Upper lobe of left lung (tissue), 6 donors: ENCODE data around the gene OXSR1. TPM values are rescaled to one million over a fixed set of nuclear protein-coding genes. Genes with fewer than 3 reads are reported as not detected.

Experiments
- ATAC-seq, 2 donors: fragments of 200-7000 bp; cut with Tn5 transposase; one replicate each; pipeline ENCODE4 v1.9.1; 2022; ENCODE audit warnings: mild to moderate bottlenecking in 2 of 2, moderate library complexity in 2 of 2; ENCODE audit not compliant: low FRiP score in 2 of 2
- DNase-seq, 2 donors: peaks; one replicate each; pipeline ENCODE4 v3.0.0-alpha.2; 2019 to 2020
- H3K27ac ChIP-seq, 4 donors: fragments of 200-600 bp; sonication (generic); one replicate each; pipeline ENCODE4 v1.5.1; 2016 to 2019
- H3K27me3 ChIP-seq, 4 donors: fragments of 200-600 bp; sonication (generic); one replicate each; pipeline ENCODE4 v1.5.1; 2017 to 2019
- H3K36me3 ChIP-seq, 4 donors: fragments of 200-600 bp; sonication (generic); one replicate each; pipeline ENCODE4 v1.5.1; 2016 to 2019
- H3K4me1 ChIP-seq, 4 donors: fragments of 200-600 bp; sonication (generic); one replicate each; pipeline ENCODE4 v1.5.1; 2018 to 2019
- H3K4me3 ChIP-seq, 4 donors: fragments of 200-600 bp; sonication (generic); one replicate each; pipeline ENCODE4 v1.5.1; 2017 to 2019; ENCODE audit warnings: mild to moderate bottlenecking in 2 of 4, moderate library complexity in 1 of 4
- H3K9me3 ChIP-seq, 4 donors: fragments of 200-600 bp; sonication (generic); one replicate each; pipeline ENCODE4 v1.5.1; 2018 to 2019
- EP300 ChIP-seq, 4 donors: sonication (generic); formaldehyde crosslinking; IDR thresholded peaks; one replicate each; pipeline ENCODE4 v1.5.1; 2017; ENCODE audit warnings: antibody characterized with exemption in 4 of 4, control low read depth in 2 of 4
- POLR2A ChIP-seq, 4 donors: fragments of 450-650 bp; IDR thresholded peaks; one replicate each; pipeline ENCODE4 v1.5.1; 2016 to 2017; ENCODE audit warnings: antibody characterized with exemption in 4 of 4, mild to moderate bottlenecking in 2 of 4
- POLR2AphosphoS5 ChIP-seq, 2 donors: sonication (generic); formaldehyde crosslinking; IDR thresholded peaks; one replicate each; pipeline ENCODE4 v1.5.1; 2017; ENCODE audit warnings: antibody characterized with exemption in 2 of 2
- WGBS, 2 donors: methylation state at CpG; one replicate each; pipeline ENCODE4 v1.1.5; 2017 to 2018; 5-methylcytosine and 5-hydroxymethylcytosine counted together
- total RNA-seq, 6 donors: library from RNA; depleted of rRNA in 4 of 6; stranded (reverse); fragments of >200 nt in 4 of 6; gene quantifications; one replicate each; pipeline versions ENCODE4 v1.1.0 to v1.2.1, GENCODE V29; 2016 to 2021
- TF ChIP-seq, protein P1 (sequence below), 6 experiments: fragments of 450-650 bp in 4 of 6; fragments of 200-600 bp in 2 of 6; sonication (generic) in 2 of 6; IDR thresholded peaks; one replicate each; pipeline ENCODE4 v1.5.1; 2016 to 2019; ENCODE audit warnings: antibody characterized with exemption in 6 of 6
- donor health status: DM: no; HTN: no; CAD: no; lungs with moderate emphysema.
- donor health status: DM: no; HTN: yes; CAD: no; lungs with severe emphysema.

Gene OXSR1
- total RNA-seq, 6 donors from 2014 or later = 26.6 to 43.7 (median 31.6) TPM

DNA sequence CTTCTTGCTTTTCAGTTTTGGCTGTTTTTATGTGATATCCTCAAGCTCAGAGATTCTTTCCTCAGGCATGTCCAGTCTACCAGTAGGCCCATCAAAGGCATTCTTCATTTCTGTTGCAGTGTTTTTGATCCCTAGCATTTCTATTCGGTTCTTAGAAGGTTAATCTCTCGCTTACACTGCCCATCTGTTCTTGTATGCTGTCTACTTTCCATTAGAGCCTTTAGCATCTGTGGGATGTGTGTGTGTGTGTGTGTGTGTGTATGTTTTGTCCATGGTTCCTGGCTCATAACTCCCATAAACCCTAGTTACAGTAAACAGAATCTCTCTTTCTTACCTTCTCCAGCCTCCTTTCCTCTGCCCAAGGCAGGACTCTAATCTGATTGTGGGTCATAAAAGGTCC is 95.1 kb downstream of the OXSR1 start:
- Histone ChIP-seq H3K4me3 (no peak overlapping the region), H3K27ac (no peak overlapping the region), H3K27me3 (no peaks in the 10 kb centered on the region), H3K4me1 (no peaks in the 10 kb centered on the region), H3K36me3 (no peaks in the 10 kb centered on the region), H3K9me3 (no peaks in the 10 kb centered on the region)
- ATAC-seq = no peak
- 97 to 100% methylated on average over 2 of the region's 2 CpGs for WGBS, 2 donors
- DNase-seq = no peak
- TF ChIP-seq POLR2A (IDR thresholded peaks at IDR 0.05) (no peak), POLR2AphosphoS5 (IDR thresholded peaks at IDR 0.05) (no peak)
- TF ChIP-seq, protein P1, sequence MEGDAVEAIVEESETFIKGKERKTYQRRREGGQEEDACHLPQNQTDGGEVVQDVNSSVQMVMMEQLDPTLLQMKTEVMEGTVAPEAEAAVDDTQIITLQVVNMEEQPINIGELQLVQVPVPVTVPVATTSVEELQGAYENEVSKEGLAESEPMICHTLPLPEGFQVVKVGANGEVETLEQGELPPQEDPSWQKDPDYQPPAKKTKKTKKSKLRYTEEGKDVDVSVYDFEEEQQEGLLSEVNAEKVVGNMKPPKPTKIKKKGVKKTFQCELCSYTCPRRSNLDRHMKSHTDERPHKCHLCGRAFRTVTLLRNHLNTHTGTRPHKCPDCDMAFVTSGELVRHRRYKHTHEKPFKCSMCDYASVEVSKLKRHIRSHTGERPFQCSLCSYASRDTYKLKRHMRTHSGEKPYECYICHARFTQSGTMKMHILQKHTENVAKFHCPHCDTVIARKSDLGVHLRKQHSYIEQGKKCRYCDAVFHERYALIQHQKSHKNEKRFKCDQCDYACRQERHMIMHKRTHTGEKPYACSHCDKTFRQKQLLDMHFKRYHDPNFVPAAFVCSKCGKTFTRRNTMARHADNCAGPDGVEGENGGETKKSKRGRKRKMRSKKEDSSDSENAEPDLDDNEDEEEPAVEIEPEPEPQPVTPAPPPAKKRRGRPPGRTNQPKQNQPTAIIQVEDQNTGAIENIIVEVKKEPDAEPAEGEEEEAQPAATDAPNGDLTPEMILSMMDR (IDR thresholded peaks at IDR 0.05) = no peak

DNA sequence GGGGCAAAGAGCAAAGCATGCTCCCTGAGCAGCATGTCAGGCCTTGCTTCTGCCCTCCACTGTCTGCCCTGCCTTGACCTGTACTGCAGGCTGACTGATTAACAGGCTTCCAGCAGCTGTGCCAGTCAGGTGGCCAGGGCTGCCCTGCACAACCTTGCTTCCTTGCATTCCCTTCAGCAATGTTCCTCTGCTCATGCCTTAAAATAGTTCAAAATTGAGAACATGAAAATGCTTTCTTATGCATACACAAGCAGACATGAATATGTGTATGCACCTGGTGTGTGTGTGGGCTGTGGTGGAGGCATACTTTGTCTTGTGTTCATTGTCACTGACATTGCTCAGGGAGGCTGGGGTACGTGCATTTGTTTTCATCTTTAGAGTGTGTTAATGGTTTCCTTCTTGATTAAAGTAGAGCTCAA is 99.0 kb downstream of the OXSR1 start:
- no peak for DNase-seq
- no peak overlapping the region for H3K27ac ChIP-seq
- WGBS, 2 donors = 0% methylated on average over 1 of the region's 1 CpG; no CpG with 5 or more reads in 1 of the 2 donors
- no peaks in the 10 kb centered on the region for H3K4me1 ChIP-seq
- ATAC-seq = no peak
- no peaks in the 10 kb centered on the region for H3K9me3 ChIP-seq
- no peaks in the 10 kb centered on the region for H3K27me3 ChIP-seq
- no peaks in the 10 kb centered on the region for H3K36me3 ChIP-seq
- H3K4me3 ChIP-seq = no peak overlapping the region
- TF ChIP-seq POLR2A (IDR thresholded peaks at IDR 0.05) (no peak), POLR2AphosphoS5 (IDR thresholded peaks at IDR 0.05) (no peak), EP300 (IDR thresholded peaks at IDR 0.05) (no peak)
- TF ChIP-seq, protein P1 (IDR thresholded peaks at IDR 0.05) = no peak

DNA sequence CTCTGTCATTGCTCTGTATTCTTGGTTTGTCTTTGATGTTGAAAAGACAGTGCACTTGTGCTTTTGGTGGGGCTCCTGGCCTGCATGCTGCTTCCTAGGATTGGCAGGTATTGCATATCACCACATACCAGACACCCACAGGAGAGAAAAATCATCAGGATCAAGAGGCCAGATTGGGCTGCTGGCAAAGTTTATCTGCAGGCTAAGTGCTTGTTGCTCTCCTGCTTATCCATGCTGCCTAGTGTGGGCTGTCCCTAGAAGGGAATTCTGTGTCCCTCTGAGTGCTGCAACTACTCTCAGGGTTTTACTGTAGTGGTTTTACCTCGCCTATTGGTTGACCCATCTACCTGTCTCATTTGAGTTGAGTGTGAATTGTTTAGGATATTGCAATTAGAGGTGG is 99.4 kb downstream of the OXSR1 start:
- Histone ChIP-seq H3K27me3 (no peaks in the 10 kb centered on the region), H3K4me1 (no peaks in the 10 kb centered on the region), H3K9me3 (no peaks in the 10 kb centered on the region), H3K36me3 (no peaks in the 10 kb centered on the region), H3K27ac (no peak overlapping the region), H3K4me3 (no peak overlapping the region)
- no peak for ATAC-seq
- WGBS, 2 donors = 72 to 100% methylated on average over 1 of the region's 1 CpG
- DNase-seq = no peak
- TF ChIP-seq EP300 (IDR thresholded peaks at IDR 0.05) = no peak

DNA sequence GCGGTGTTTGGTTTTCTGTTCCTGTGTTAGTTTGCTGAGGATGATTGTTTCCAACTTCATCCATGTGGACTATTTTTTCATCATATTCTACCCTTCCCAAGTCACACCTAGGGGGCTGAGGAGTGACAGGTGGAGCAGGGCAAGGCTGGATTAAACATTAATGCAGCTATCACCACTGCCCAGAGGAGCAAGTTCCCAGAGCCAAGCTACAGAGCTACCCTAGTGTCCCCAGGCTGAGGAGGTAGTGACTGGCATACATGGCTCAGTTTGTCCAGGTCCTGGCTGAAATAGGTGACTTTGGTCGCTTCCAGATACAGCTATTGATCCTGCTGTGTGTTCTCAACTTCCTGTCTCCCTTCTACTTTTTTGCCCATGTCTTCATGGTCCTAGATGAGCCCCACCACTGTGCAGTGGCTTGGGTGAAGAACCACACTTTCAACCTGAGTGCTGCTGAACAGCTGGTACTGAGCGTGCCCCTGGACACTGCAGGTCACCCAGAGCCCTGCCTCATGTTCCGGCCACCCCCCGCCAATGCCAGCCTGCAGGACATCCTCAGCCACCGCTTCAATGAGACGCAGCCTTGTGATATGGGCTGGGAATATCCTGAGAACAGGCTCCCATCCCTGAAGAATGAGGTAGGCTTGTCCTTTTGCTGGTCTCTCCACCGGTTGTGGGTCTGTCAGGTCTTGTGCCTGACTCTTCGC is 100.4 kb downstream of the OXSR1 start, which contains the start of gene SLC22A13:
Gene SLC22A13 (plus strand): TSS at position 209 of the 704 bp plus-strand sequence. CDS start 49 bp downstream, at position 258.
- no peak for ATAC-seq
- no peaks in the 10 kb centered on the region for H3K4me1 ChIP-seq
- no peaks in the 10 kb centered on the region for H3K9me3 ChIP-seq
- WGBS, 2 donors = 94 to 96% methylated on average over 9 of the region's 9 CpGs
- H3K36me3 ChIP-seq = no peaks in the 10 kb centered on the region
- no peak within 1 kb of the TSS for H3K4me3 ChIP-seq
- H3K27me3 ChIP-seq = no peaks in the 10 kb centered on the region
- TF ChIP-seq, protein P1 (IDR thresholded peaks at IDR 0.05) = no peak
- no peak within 1 kb of the TSS for H3K27ac ChIP-seq
- no peak for DNase-seq

- no peak for DNase-seq
- ATAC-seq = no peak
- 87 to 100% methylated on average over 1 of the region's 1 CpG for WGBS, 2 donors
- Histone ChIP-seq H3K9me3 (no peaks in the 10 kb centered on the region), H3K4me3 (no peak overlapping the region), H3K27me3 (no peaks in the 10 kb centered on the region), H3K36me3 (no peaks in the 10 kb centered on the region), H3K4me1 (no peaks in the 10 kb centered on the region), H3K27ac (no peak overlapping the region)
- no peak for TF ChIP-seq POLR2AphosphoS5 (IDR thresholded peaks at IDR 0.05)
- TF ChIP-seq POLR2A (IDR thresholded peaks at IDR 0.05) = no peak
- TF ChIP-seq, protein P1 (IDR thresholded peaks at IDR 0.05) = no peak
- TF ChIP-seq EP300 (IDR thresholded peaks at IDR 0.05) = no peak
Measured at GRCh38 chr3:38266810-38267209, 101.5 kb downstream of the OXSR1 start.
